ENCODE data around the gene IFT81. TPM values are rescaled to one million over a fixed set of nuclear protein-coding genes. Genes with fewer than 3 reads are reported as not detected.
A peak's percentile ranks its signal among the peaks of the same experiment; 100 is the strongest.

Gene IFT81
- total and polyA plus RNA-seq, 2 of the 13 experiments (the other 11 are each of a cell fraction or from before 2014, with no cell fraction given): 4.2 to 13.0 TPM

- intact Hi-C loops (cut with micrococcal nuclease; ENCODE audit: unreplicated experiment) (no loop called here), in situ Hi-C loops (cut with HindIII; ENCODE audit: extremely low pct_ligation_motif_present, low pct_unique_long_range_greater_than_20kb) (loop anchor here (25.0 kb wide), 2 partner anchors 323 to 473 kb away; partner anchors contain the start of gene PPTC7)
- Histone ChIP-seq H3K9me3 (ENCODE audit: low read length) (no peaks in the 10 kb centered on the region), H3K27me3 (ENCODE audit: control insufficient read depth in 1 of 2, insufficient read depth in 2 of 2, low read length in 2 of 2) (no peaks in the 10 kb centered on the region), H3K9ac (ENCODE audit: insufficient read depth, low read depth, low read length) (no peak overlapping the region), H3K4me2 (ENCODE audit: low read depth, low read length) (no peak overlapping the region), H2AFZ (ENCODE audit: low read length) (peak overlapping the region; percentile 70), H3K4me3 (replicated peaks in 1 of 3; ENCODE audit: insufficient read depth in 1 of 3, low read depth in 2 of 3, low read length in 3 of 3) (no peak overlapping the region), H3K79me2 (ENCODE audit: insufficient read depth, low read length) (no peaks in the 10 kb centered on the region), H3K36me3 (replicated peaks in 1 of 2; ENCODE audit: control insufficient read depth in 1 of 2, insufficient read depth in 2 of 2, low read length in 2 of 2) (no peaks in the 10 kb centered on the region), H4K20me1 (ENCODE audit: insufficient read depth, low read length) (no peaks in the 10 kb centered on the region), H3K4me1 (ENCODE audit: insufficient read depth, low read length) (peaks cover 98% of the 10 kb centered on the region), H3K27ac (ENCODE audit: extremely low read length, insufficient read depth, low read length) (no peak overlapping the region)
- FAIRE-seq: no peak
- no TSS peak for BruUV-seq (replicated peaks)
- ChIA-PET CTCF (ENCODE audit: low intra/inter-chr PET ratio, low total read pairs) (no interaction called here), POLR2A (interaction anchor here (1.1 to 1.3 kb wide), 2 partner anchors 10 to 35 kb away, joined by 3 read pairs; partner anchors contain the start of gene IFT81)
- no peak for ATAC-seq
- TF ChIP-seq KDM3A (CRISPR knock-in tag; IDR thresholded peaks at IDR 0.05; ENCODE audit: low read depth) (no peak), SCMH1 (CRISPR knock-in tag; IDR thresholded peaks at IDR 0.05; ENCODE audit: borderline replicate concordance) (no peak), MAZ (IDR thresholded peaks at IDR 0.05; ENCODE audit: borderline replicate concordance, low read depth, low read length) (no peak), MAZ (CRISPR knock-in tag; IDR thresholded peaks at IDR 0.05; ENCODE audit: low read depth) (no peak), ZBTB21 (CRISPR knock-in tag; IDR thresholded peaks at IDR 0.05) (no peak), ZNF329 (CRISPR knock-in tag; IDR thresholded peaks at IDR 0.05; ENCODE audit: low read depth) (no peak), AKNA (CRISPR knock-in tag; IDR thresholded peaks at IDR 0.05; ENCODE audit: borderline replicate concordance) (no peak), XBP1 (CRISPR knock-in tag; IDR thresholded peaks at IDR 0.05) (no peak), PCBP2 (optimal IDR thresholded peaks at IDR 0.05; ENCODE audit: low read depth, low read length, poor library complexity, severe bottlenecking) (no peak), SSRP1 (CRISPR knock-in tag; IDR thresholded peaks at IDR 0.05) (no peak), ZNF136 (CRISPR knock-in tag; IDR thresholded peaks at IDR 0.05; ENCODE audit: low read depth) (no peak), ZNF547 (CRISPR knock-in tag; IDR thresholded peaks at IDR 0.05) (no peak), ZNF768 (CRISPR knock-in tag; IDR thresholded peaks at IDR 0.05) (no peak)
- TF ChIP-seq, protein P1, sequence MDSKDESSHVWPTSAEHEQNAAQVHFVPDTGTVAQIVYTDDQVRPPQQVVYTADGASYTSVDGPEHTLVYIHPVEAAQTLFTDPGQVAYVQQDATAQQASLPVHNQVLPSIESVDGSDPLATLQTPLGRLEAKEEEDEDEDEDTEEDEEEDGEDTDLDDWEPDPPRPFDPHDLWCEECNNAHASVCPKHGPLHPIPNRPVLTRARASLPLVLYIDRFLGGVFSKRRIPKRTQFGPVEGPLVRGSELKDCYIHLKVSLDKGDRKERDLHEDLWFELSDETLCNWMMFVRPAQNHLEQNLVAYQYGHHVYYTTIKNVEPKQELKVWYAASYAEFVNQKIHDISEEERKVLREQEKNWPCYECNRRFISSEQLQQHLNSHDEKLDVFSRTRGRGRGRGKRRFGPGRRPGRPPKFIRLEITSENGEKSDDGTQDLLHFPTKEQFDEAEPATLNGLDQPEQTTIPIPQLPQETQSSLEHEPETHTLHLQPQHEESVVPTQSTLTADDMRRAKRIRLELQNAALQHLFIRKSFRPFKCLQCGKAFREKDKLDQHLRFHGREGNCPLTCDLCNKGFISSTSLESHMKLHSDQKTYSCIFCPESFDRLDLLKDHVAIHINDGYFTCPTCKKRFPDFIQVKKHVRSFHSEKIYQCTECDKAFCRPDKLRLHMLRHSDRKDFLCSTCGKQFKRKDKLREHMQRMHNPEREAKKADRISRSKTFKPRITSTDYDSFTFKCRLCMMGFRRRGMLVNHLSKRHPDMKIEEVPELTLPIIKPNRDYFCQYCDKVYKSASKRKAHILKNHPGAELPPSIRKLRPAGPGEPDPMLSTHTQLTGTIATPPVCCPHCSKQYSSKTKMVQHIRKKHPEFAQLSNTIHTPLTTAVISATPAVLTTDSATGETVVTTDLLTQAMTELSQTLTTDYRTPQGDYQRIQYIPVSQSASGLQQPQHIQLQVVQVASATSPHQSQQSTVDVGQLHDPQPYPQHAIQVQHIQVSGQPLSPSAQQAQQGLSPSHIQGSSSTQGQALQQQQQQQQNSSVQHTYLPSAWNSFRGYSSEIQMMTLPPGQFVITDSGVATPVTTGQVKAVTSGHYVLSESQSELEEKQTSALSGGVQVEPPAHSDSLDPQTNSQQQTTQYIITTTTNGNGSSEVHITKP (CRISPR knock-in tag; IDR thresholded peaks at IDR 0.05; ENCODE audit: low read depth): no peak
- 98% methylated on average over 4 of the region's 4 CpGs for WGBS (ENCODE audit: low lambda C conversion rate)
- DNase-seq (ENCODE audit: low spot score): no peak
These were observed 9.6 kb upstream of the IFT81 start for GRCh38 chr12:110114528-110114937.

Data from HepG2 (cell line).